HepG2 (cell line): ENCODE data around the gene BMP2K. TPM values are rescaled to one million over a fixed set of nuclear protein-coding genes. Genes with fewer than 3 reads are reported as not detected.

Experiments used
- FOXJ3 ChIP-seq: sonication (generic); formaldehyde crosslinking; IDR thresholded peaks from 2 replicates; pipeline ENCODE4 v1.4.0; 2020; ENCODE audit warnings: missing genetic modification reagents, mild to moderate bottlenecking, borderline replicate concordance
- MBD4 ChIP-seq: IDR thresholded peaks from 2 replicates; pipeline ENCODE4 v1.6.1; 2012; ENCODE audit warnings: low read length, inconsistent platforms, borderline replicate concordance
- MED8 ChIP-seq: sonication (generic); formaldehyde crosslinking; IDR thresholded peaks from 2 replicates; pipeline ENCODE4 v1.8.1; 2023; ENCODE audit warnings: mild to moderate bottlenecking, missing genetic modification reagents; ENCODE audit not compliant: insufficient replicate concordance
- NR2F1 ChIP-seq, 2 experiments: fragments of 450-650 bp in 1 of 2; formaldehyde crosslinking in 1 of 2; IDR thresholded peaks; 2 replicates each; pipeline versions ENCODE4 v1.5.0 to v1.6.1; 2016 to 2020; ENCODE audit warnings: mild to moderate bottlenecking in 1 of 2, missing compliant biosample characterization in 1 of 2, missing genetic modification reagents in 1 of 2, moderate library complexity in 1 of 2
- POGZ ChIP-seq: sonication (generic); formaldehyde crosslinking; IDR thresholded peaks from 2 replicates; pipeline ENCODE4 v1.4.0; 2020; ENCODE audit warnings: mild to moderate bottlenecking, missing genetic modification reagents
- STAT5B ChIP-seq: sonication (generic); formaldehyde crosslinking; IDR thresholded peaks from 2 replicates; pipeline ENCODE4 v1.4.0; 2020; ENCODE audit warnings: missing genetic modification reagents
- ZNF3 ChIP-seq: IDR thresholded peaks from 2 replicates; pipeline ENCODE4 v1.7.0; 2017; ENCODE audit warnings: inconsistent platforms
- ZNF317 ChIP-seq: sonication (generic); formaldehyde crosslinking; IDR thresholded peaks from 2 replicates; pipeline ENCODE4 v1.5.0; 2020; ENCODE audit warnings: mild to moderate bottlenecking, missing genetic modification reagents
- ZNF44 ChIP-seq: sonication (generic); formaldehyde crosslinking; IDR thresholded peaks from 2 replicates; pipeline ENCODE4 v1.5.1; 2020; ENCODE audit warnings: mild to moderate bottlenecking, missing genetic modification reagents
- polyA plus RNA-seq, 8 experiments: library from polyadenylated mRNA; depleted of rRNA in 3 of 8; stranded (reverse) in 7 of 8; unstranded in 1 of 8; fragments of >200 nt; fragmentation: Illumina TruSeq in 4 of 8; extraction: Trizol in 4 of 8; gene quantifications; 2 replicates each; pipeline versions ENCODE4 v1.2.1 to v1.2.3, GENCODE V29; 2011 to 2016; ENCODE audit warnings: low read depth in 4 of 8, missing spikeins in 1 of 8, mixed read lengths in 1 of 8; ENCODE audit not compliant: insufficient read depth in 1 of 8
- total RNA-seq, 5 experiments: library from RNA; depleted of rRNA; stranded (reverse); fragments of >200 nt; fragmentation: Illumina TruSeq; extraction: Trizol; gene quantifications; 2 replicates each; pipeline ENCODE4 v1.2.3, GENCODE V29; 2016; ENCODE audit warnings: low read depth in 1 of 5
- TF ChIP-seq, protein P1 (sequence below): sonication (generic); IDR thresholded peaks from 2 replicates; pipeline ENCODE4 v1.6.1; 2016; ENCODE audit warnings: low read depth, borderline replicate concordance
- TF ChIP-seq, protein P2 (sequence below): sonication (generic); formaldehyde crosslinking; IDR thresholded peaks from 2 replicates; pipeline ENCODE4 v1.4.0; 2020; ENCODE audit warnings: mild to moderate bottlenecking, missing genetic modification reagents, borderline replicate concordance
- TF ChIP-seq, protein P3 (sequence below): sonication (generic); formaldehyde crosslinking; IDR thresholded peaks from 2 replicates; pipeline ENCODE4 v1.4.0; 2020; ENCODE audit warnings: mild to moderate bottlenecking, low read depth, missing genetic modification reagents
- TF ChIP-seq, protein P4 (sequence below): sonication (generic); formaldehyde crosslinking; IDR thresholded peaks from 2 replicates; pipeline ENCODE4 v1.8.0; 2022; ENCODE audit warnings: mild to moderate bottlenecking, missing genetic modification reagents, borderline replicate concordance
- TF ChIP-seq, protein P5 (sequence below): sonication (generic); formaldehyde crosslinking; IDR thresholded peaks from 2 replicates; pipeline ENCODE4 v1.5.1; 2020; ENCODE audit warnings: mild to moderate bottlenecking, missing genetic modification reagents, moderate library complexity
- TF ChIP-seq, protein P6 (sequence below): sonication (generic); formaldehyde crosslinking; IDR thresholded peaks from 2 replicates; pipeline ENCODE4 v1.4.0; 2020; ENCODE audit warnings: missing genetic modification reagents

Gene BMP2K
- total and polyA plus RNA-seq, 2 of the 13 experiments (the other 11 are each of a cell fraction or from before 2014, with no cell fraction given) = 8.6 to 15.2 TPM

DNA sequence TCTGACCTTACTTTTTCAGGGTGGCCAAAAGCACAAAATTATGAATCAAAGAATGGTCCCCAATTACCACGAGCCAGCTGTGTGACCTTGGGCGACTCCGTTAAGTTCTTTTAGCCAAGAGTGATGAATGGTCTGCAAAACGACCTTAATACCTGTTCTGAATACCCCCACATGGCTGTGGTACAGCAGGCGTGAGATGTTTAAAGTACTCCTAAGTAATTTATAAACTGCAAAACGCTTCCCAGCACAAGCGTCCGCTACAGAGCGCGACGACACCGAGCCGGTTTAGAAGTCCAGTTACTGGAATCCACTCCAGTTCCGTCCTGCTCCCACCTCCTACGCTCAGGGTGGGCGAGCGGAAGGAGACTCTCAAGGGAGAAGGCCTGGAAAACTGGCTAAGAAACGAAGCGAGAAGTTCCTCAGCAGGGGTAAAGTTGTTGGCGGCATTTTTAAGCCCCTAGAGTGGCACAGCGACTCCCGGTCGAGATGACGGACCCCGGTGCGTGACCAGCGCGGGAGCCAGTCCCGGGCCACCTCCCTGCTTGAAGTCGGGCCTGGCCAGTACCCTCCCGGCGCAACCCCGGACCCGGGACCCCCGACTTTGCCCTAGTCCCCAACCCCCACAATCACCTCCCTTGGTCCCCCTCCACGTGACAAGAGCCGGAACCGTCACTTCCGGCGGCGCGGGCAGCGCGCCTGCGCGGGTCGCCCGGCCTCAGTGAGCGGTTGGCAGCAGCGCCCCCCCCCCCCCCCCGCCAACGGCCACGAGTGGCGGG, 659 bp upstream of the BMP2K start (continued):
- TF ChIP-seq, protein P1, sequence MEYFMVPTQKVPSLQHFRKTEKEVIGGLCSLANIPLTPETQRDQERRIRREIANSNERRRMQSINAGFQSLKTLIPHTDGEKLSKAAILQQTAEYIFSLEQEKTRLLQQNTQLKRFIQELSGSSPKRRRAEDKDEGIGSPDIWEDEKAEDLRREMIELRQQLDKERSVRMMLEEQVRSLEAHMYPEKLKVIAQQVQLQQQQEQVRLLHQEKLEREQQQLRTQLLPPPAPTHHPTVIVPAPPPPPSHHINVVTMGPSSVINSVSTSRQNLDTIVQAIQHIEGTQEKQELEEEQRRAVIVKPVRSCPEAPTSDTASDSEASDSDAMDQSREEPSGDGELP = no peak
- TF ChIP-seq, protein P2, sequence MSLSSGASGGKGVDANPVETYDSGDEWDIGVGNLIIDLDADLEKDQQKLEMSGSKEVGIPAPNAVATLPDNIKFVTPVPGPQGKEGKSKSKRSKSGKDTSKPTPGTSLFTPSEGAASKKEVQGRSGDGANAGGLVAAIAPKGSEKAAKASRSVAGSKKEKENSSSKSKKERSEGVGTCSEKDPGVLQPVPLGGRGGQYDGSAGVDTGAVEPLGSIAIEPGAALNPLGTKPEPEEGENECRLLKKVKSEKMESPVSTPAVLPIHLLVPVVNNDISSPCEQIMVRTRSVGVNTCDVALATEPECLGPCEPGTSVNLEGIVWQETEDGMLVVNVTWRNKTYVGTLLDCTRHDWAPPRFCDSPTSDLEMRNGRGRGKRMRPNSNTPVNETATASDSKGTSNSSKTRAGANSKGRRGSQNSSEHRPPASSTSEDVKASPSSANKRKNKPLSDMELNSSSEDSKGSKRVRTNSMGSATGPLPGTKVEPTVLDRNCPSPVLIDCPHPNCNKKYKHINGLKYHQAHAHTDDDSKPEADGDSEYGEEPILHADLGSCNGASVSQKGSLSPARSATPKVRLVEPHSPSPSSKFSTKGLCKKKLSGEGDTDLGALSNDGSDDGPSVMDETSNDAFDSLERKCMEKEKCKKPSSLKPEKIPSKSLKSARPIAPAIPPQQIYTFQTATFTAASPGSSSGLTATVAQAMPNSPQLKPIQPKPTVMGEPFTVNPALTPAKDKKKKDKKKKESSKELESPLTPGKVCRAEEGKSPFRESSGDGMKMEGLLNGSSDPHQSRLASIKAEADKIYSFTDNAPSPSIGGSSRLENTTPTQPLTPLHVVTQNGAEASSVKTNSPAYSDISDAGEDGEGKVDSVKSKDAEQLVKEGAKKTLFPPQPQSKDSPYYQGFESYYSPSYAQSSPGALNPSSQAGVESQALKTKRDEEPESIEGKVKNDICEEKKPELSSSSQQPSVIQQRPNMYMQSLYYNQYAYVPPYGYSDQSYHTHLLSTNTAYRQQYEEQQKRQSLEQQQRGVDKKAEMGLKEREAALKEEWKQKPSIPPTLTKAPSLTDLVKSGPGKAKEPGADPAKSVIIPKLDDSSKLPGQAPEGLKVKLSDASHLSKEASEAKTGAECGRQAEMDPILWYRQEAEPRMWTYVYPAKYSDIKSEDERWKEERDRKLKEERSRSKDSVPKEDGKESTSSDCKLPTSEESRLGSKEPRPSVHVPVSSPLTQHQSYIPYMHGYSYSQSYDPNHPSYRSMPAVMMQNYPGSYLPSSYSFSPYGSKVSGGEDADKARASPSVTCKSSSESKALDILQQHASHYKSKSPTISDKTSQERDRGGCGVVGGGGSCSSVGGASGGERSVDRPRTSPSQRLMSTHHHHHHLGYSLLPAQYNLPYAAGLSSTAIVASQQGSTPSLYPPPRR (CRISPR knock-in tag) = no peak
- TF ChIP-seq, protein P3, sequence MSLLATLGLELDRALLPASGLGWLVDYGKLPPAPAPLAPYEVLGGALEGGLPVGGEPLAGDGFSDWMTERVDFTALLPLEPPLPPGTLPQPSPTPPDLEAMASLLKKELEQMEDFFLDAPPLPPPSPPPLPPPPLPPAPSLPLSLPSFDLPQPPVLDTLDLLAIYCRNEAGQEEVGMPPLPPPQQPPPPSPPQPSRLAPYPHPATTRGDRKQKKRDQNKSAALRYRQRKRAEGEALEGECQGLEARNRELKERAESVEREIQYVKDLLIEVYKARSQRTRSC (CRISPR knock-in tag) = no peak
- TF ChIP-seq MED8 (CRISPR knock-in tag) (no peak), ZNF3 (CRISPR knock-in tag) (no peak), ZNF44 (CRISPR knock-in tag) (no peak), NR2F1 (CRISPR knock-in tag; IDR thresholded peaks at IDR 0.05) (no peak), POGZ (CRISPR knock-in tag) (peak; percentile 55), ZNF317 (CRISPR knock-in tag) (no peak), FOXJ3 (CRISPR knock-in tag) (no peak), STAT5B (CRISPR knock-in tag) (no peak), MBD4 (no peak)
- TF ChIP-seq, protein P4, sequence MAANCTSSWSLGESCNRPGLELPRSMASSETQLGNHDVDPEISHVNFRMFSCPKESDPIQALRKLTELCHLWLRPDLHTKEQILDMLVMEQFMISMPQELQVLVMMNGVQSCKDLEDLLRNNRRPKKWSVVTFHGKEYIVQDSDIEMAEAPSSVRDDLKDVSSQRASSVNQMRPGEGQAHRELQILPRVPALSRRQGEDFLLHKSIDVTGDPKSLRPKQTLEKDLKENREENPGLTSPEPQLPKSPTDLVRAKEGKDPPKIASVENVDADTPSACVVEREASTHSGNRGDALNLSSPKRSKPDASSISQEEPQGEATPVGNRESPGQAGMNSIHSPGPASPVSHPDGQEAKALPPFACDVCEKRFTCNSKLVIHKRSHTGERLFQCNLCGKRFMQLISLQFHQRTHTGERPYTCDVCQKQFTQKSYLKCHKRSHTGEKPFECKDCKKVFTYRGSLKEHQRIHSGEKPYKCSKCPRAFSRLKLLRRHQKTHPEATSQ (CRISPR knock-in tag) = peak; percentile 31; the same call in 1 of the 2 replicates
- TF ChIP-seq, protein P5, sequence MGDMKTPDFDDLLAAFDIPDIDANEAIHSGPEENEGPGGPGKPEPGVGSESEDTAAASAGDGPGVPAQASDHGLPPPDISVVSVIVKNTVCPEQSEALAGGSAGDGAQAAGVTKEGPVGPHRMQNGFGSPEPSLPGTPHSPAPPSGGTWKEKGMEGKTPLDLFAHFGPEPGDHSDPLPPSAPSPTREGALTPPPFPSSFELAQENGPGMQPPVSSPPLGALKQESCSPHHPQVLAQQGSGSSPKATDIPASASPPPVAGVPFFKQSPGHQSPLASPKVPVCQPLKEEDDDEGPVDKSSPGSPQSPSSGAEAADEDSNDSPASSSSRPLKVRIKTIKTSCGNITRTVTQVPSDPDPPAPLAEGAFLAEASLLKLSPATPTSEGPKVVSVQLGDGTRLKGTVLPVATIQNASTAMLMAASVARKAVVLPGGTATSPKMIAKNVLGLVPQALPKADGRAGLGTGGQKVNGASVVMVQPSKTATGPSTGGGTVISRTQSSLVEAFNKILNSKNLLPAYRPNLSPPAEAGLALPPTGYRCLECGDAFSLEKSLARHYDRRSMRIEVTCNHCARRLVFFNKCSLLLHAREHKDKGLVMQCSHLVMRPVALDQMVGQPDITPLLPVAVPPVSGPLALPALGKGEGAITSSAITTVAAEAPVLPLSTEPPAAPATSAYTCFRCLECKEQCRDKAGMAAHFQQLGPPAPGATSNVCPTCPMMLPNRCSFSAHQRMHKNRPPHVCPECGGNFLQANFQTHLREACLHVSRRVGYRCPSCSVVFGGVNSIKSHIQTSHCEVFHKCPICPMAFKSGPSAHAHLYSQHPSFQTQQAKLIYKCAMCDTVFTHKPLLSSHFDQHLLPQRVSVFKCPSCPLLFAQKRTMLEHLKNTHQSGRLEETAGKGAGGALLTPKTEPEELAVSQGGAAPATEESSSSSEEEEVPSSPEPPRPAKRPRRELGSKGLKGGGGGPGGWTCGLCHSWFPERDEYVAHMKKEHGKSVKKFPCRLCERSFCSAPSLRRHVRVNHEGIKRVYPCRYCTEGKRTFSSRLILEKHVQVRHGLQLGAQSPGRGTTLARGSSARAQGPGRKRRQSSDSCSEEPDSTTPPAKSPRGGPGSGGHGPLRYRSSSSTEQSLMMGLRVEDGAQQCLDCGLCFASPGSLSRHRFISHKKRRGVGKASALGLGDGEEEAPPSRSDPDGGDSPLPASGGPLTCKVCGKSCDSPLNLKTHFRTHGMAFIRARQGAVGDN (CRISPR knock-in tag) = peak; percentile 93
- TF ChIP-seq, protein P6, sequence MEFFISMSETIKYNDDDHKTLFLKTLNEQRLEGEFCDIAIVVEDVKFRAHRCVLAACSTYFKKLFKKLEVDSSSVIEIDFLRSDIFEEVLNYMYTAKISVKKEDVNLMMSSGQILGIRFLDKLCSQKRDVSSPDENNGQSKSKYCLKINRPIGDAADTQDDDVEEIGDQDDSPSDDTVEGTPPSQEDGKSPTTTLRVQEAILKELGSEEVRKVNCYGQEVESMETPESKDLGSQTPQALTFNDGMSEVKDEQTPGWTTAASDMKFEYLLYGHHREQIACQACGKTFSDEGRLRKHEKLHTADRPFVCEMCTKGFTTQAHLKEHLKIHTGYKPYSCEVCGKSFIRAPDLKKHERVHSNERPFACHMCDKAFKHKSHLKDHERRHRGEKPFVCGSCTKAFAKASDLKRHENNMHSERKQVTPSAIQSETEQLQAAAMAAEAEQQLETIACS = no peak
